GM23338 (cell line): ENCODE results near the gene FGF19. TPM values are rescaled to one million over a fixed set of nuclear protein-coding genes. Genes with fewer than 3 reads are reported as not detected.

Experiments used
- ATAC-seq: fragments of 200-7000 bp; cut with Tn5 transposase; 3 replicates; pipeline ENCODE4 v1.9.1; 2020
- DNase-seq: peaks from one replicate; pipeline ENCODE4 v3.0.0-alpha.2; 2015; ENCODE audit warnings: low spot score
- H2AFZ ChIP-seq: fragments of 200-600 bp; sonication (generic); 2 replicates; pipeline ENCODE4 v1.8.0; 2016; ENCODE audit warnings: antibody characterized with exemption, mild to moderate bottlenecking, moderate library complexity
- H3F3A ChIP-seq: fragments of 200-600 bp; sonication (generic); replicated peaks from 2 replicates; pipeline ENCODE4 v1.8.0; 2017; ENCODE audit warnings: antibody characterized with exemption, mixed run types, low read depth
- H3K27ac ChIP-seq: fragments of 200-600 bp; sonication (generic); 2 replicates; pipeline ENCODE4 v1.6.1; 2016; ENCODE audit warnings: low read depth
- H3K27me3 ChIP-seq: fragments of 200-600 bp; sonication (generic); 2 replicates; pipeline ENCODE4 v1.8.0; 2016; ENCODE audit warnings: mild to moderate bottlenecking, mixed run types, moderate library complexity; ENCODE audit not compliant: insufficient read depth
- H3K36me3 ChIP-seq: fragments of 200-600 bp; sonication (generic); 2 replicates; pipeline ENCODE4 v1.8.0; 2016; ENCODE audit warnings: mild to moderate bottlenecking; ENCODE audit not compliant: insufficient read depth
- H3K4me1 ChIP-seq: fragments of 200-600 bp; sonication (generic); 2 replicates; pipeline ENCODE4 v1.8.0; 2016; ENCODE audit warnings: mild to moderate bottlenecking, moderate library complexity; ENCODE audit not compliant: insufficient read depth
- H3K4me2 ChIP-seq: fragments of 200-600 bp; sonication (generic); 2 replicates; pipeline ENCODE4 v1.7.1; 2017; ENCODE audit warnings: mixed run types
- H3K4me3 ChIP-seq: fragments of 200-600 bp; sonication (generic); 2 replicates; pipeline ENCODE4 v1.6.1; 2016; ENCODE audit warnings: mixed run types
- H3K79me2 ChIP-seq: fragments of 200-600 bp; sonication (generic); replicated peaks from 2 replicates; pipeline ENCODE4 v1.8.0; 2017; ENCODE audit warnings: mild to moderate bottlenecking; ENCODE audit not compliant: insufficient read depth
- H3K9me2 ChIP-seq: fragments of 200-600 bp; sonication (generic); 2 replicates; pipeline ENCODE4 v1.8.0; 2017; ENCODE audit not compliant: insufficient read depth
- H4K20me1 ChIP-seq: fragments of 200-600 bp; sonication (generic); replicated peaks from 2 replicates; pipeline ENCODE4 v1.8.0; 2017; ENCODE audit warnings: mild to moderate bottlenecking; ENCODE audit not compliant: insufficient read depth
- H3K27ac Mint-ChIP-seq: 2 replicates; pipeline ENCODE4 v1.8.0; 2020; ENCODE audit warnings: inconsistent platforms, mild to moderate bottlenecking, moderate library complexity, mixed read lengths
- H3K27me3 Mint-ChIP-seq: 3 replicates; pipeline ENCODE4 v1.8.0; 2022; ENCODE audit warnings: low read depth, mild to moderate bottlenecking, moderate library complexity, mixed read lengths, inconsistent platforms; ENCODE audit not compliant: insufficient read depth, poor library complexity
- H3K36me3 Mint-ChIP-seq: 3 replicates; pipeline ENCODE4 v1.8.0; 2021; ENCODE audit warnings: low read depth, mild to moderate bottlenecking, inconsistent platforms, moderate library complexity, mixed read lengths
- H3K4me1 Mint-ChIP-seq: 3 replicates; pipeline ENCODE4 v1.8.0; 2020; ENCODE audit warnings: mild to moderate bottlenecking, inconsistent platforms, mixed read lengths
- H3K4me3 Mint-ChIP-seq: 3 replicates; pipeline ENCODE4 v1.8.0; 2021; ENCODE audit warnings: moderate library complexity, mild to moderate bottlenecking, inconsistent platforms, mixed read lengths
- H3K9me3 Mint-ChIP-seq: 3 replicates; pipeline ENCODE4 v1.8.0; 2020; ENCODE audit warnings: moderate library complexity, mild to moderate bottlenecking, inconsistent platforms, mixed read lengths
- CREB1 ChIP-seq: fragments of 250-450 bp; sonication (Bioruptor Pico); IDR thresholded peaks from 2 replicates; pipeline ENCODE4 v1.5.0; 2020; ENCODE audit warnings: low read depth, mild to moderate bottlenecking, moderate library complexity
- EZH2 ChIP-seq: fragments of 200-600 bp; sonication (generic); IDR thresholded peaks from one replicate; pipeline ENCODE4 v1.8.0; 2017; ENCODE audit warnings: antibody characterized with exemption, mild to moderate bottlenecking, low read depth; ENCODE audit not compliant: unreplicated experiment
- EZH2phosphoT487 ChIP-seq: fragments of 200-600 bp; sonication (generic); IDR thresholded peaks from one replicate; pipeline ENCODE4 v1.8.1; 2018; ENCODE audit warnings: antibody characterized with exemption; ENCODE audit not compliant: unreplicated experiment
- JUNB ChIP-seq: IDR thresholded peaks from one replicate; pipeline ENCODE4 v1.6.1; 2016; ENCODE audit warnings: antibody characterized with exemption; ENCODE audit not compliant: unreplicated experiment
- NANOG ChIP-seq: IDR thresholded peaks from 2 replicates; pipeline ENCODE4 v1.6.1; 2016; ENCODE audit warnings: antibody characterized with exemption, borderline replicate concordance
- POLR2AphosphoS5 ChIP-seq: IDR thresholded peaks from 2 replicates; pipeline ENCODE4 v1.6.1; 2016; ENCODE audit warnings: antibody characterized with exemption, low read depth
- STAT1 ChIP-seq: IDR thresholded peaks from one replicate; pipeline ENCODE4 v1.6.1; 2016; ENCODE audit warnings: antibody characterized with exemption; ENCODE audit not compliant: unreplicated experiment
- ZNF114 ChIP-seq: fragments of 250-450 bp; sonication (Bioruptor Pico); IDR thresholded peaks from 2 replicates; pipeline ENCODE4 v1.5.0; 2020; ENCODE audit warnings: mild to moderate bottlenecking, moderate library complexity
- ZNF331 ChIP-seq: fragments of 250-450 bp; sonication (Bioruptor Pico); IDR thresholded peaks from 2 replicates; pipeline ENCODE4 v1.5.0; 2020; ENCODE audit warnings: low read depth, mild to moderate bottlenecking, moderate library complexity
- polyA plus RNA-seq: library from polyadenylated mRNA; unstranded; fragments of >200 nt; fragmentation: Nextera tagmentation; extraction: Ambion mirVana; gene quantifications from 2 replicates; pipeline ENCODE4 v1.2.1, GENCODE V29; 2016
- total RNA-seq: library from RNA; depleted of rRNA; stranded (reverse); fragments of >200 nt; shearing (Covaris generic); gene quantifications from 2 replicates; pipeline ENCODE4 v1.2.3, GENCODE V29; 2014
- TF ChIP-seq, protein P1 (sequence below): fragments of 250-450 bp; sonication (Bioruptor Pico); IDR thresholded peaks from 2 replicates; pipeline ENCODE4 v1.5.0; 2020; ENCODE audit warnings: mild to moderate bottlenecking, moderate library complexity
- TF ChIP-seq, protein P2 (sequence below): IDR thresholded peaks from 2 replicates; pipeline ENCODE4 v1.6.1; 2016; ENCODE audit warnings: antibody characterized with exemption
- TF ChIP-seq, protein P3 (sequence below): IDR thresholded peaks from one replicate; pipeline ENCODE4 v1.6.1; 2018; ENCODE audit warnings: antibody characterized with exemption; ENCODE audit not compliant: unreplicated experiment
- TF ChIP-seq, protein P4 (sequence below), 2 experiments: fragments of 200-600 bp in 1 of 2; sonication (generic) in 1 of 2; conservative IDR thresholded peaks; 2 replicates each; pipeline versions ENCODE4 v1.5.1 to v1.6.1; 2016 to 2017; ENCODE audit warnings: antibody characterized with exemption in 2 of 2, low read depth in 2 of 2, mild to moderate bottlenecking in 2 of 2, moderate library complexity in 1 of 2

FGF19 gene
- total and polyA plus RNA-seq, 2 experiments from 2014 or later: 21.7 to 36.1 TPM

DNA sequence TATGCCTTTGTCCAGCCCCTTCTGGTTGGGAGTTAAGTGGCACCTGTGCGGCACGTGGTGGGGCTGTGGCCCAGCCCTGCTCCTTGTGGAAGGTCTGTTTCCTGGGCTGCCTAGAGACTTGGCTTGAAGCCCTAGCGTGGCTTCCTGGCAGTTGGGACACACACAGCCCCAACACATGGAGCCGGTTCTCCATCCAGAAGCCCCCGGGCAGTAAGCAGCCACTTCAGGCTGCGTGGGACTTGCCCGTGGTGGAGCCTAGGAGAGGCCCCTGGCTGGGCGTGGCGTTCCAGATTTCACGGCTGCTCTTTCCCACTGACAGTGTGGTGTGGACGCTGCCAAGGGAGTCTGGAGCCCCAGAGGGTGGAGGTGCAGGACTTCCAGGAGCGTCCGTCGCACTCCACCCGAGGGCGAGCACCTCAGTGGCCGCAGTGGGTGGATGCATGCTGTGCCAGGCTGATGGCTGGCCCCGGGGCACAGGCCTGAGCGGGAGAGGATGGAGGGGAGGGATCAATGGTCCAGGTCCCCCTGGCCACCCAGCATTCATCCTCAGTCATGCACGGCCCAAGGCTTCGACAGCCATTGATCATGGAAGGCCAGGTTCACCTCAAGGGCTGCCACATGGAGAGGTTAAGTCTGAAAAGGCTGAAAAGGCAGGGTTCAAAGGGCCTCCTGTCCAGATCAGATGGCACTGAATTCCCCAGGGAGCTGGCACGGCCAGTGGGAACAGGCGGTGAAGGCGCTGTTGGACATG, 53.6 kb downstream of the FGF19 start:
- Mint-ChIP-seq H3K36me3 (peaks cover 76% of the 10 kb centered on the region), H3K9me3 (no peaks in the 10 kb centered on the region; the same call in 2 of the 3 replicates), H3K27me3 (peaks cover 15% of the 10 kb centered on the region), H3K4me3 (no peak overlapping the region), H3K4me1 (peaks cover 6% of the 10 kb centered on the region), H3K27ac (no peak overlapping the region)
- peaks cover 5% of the 10 kb centered on the region for H4K20me1 ChIP-seq
- 0 out of 2 replicates have a peak, but pooled peaks cover 3% of the 10 kb centered on the region for H3K79me2 ChIP-seq
- 0 out of 2 replicates have a peak, but pooled peaks cover 4% of the 10 kb centered on the region for H3F3A ChIP-seq
- DNase-seq: no peak
- TF ChIP-seq ZNF114 (no peak), JUNB (no peak), POLR2AphosphoS5 (no peak), EZH2phosphoT487 (no peak), EZH2 (no peak), CREB1 (CRISPR knock-in tag) (no peak), ZNF331 (CRISPR knock-in tag) (no peak), STAT1 (no peak), NANOG (no peak)
- TF ChIP-seq, protein P1, sequence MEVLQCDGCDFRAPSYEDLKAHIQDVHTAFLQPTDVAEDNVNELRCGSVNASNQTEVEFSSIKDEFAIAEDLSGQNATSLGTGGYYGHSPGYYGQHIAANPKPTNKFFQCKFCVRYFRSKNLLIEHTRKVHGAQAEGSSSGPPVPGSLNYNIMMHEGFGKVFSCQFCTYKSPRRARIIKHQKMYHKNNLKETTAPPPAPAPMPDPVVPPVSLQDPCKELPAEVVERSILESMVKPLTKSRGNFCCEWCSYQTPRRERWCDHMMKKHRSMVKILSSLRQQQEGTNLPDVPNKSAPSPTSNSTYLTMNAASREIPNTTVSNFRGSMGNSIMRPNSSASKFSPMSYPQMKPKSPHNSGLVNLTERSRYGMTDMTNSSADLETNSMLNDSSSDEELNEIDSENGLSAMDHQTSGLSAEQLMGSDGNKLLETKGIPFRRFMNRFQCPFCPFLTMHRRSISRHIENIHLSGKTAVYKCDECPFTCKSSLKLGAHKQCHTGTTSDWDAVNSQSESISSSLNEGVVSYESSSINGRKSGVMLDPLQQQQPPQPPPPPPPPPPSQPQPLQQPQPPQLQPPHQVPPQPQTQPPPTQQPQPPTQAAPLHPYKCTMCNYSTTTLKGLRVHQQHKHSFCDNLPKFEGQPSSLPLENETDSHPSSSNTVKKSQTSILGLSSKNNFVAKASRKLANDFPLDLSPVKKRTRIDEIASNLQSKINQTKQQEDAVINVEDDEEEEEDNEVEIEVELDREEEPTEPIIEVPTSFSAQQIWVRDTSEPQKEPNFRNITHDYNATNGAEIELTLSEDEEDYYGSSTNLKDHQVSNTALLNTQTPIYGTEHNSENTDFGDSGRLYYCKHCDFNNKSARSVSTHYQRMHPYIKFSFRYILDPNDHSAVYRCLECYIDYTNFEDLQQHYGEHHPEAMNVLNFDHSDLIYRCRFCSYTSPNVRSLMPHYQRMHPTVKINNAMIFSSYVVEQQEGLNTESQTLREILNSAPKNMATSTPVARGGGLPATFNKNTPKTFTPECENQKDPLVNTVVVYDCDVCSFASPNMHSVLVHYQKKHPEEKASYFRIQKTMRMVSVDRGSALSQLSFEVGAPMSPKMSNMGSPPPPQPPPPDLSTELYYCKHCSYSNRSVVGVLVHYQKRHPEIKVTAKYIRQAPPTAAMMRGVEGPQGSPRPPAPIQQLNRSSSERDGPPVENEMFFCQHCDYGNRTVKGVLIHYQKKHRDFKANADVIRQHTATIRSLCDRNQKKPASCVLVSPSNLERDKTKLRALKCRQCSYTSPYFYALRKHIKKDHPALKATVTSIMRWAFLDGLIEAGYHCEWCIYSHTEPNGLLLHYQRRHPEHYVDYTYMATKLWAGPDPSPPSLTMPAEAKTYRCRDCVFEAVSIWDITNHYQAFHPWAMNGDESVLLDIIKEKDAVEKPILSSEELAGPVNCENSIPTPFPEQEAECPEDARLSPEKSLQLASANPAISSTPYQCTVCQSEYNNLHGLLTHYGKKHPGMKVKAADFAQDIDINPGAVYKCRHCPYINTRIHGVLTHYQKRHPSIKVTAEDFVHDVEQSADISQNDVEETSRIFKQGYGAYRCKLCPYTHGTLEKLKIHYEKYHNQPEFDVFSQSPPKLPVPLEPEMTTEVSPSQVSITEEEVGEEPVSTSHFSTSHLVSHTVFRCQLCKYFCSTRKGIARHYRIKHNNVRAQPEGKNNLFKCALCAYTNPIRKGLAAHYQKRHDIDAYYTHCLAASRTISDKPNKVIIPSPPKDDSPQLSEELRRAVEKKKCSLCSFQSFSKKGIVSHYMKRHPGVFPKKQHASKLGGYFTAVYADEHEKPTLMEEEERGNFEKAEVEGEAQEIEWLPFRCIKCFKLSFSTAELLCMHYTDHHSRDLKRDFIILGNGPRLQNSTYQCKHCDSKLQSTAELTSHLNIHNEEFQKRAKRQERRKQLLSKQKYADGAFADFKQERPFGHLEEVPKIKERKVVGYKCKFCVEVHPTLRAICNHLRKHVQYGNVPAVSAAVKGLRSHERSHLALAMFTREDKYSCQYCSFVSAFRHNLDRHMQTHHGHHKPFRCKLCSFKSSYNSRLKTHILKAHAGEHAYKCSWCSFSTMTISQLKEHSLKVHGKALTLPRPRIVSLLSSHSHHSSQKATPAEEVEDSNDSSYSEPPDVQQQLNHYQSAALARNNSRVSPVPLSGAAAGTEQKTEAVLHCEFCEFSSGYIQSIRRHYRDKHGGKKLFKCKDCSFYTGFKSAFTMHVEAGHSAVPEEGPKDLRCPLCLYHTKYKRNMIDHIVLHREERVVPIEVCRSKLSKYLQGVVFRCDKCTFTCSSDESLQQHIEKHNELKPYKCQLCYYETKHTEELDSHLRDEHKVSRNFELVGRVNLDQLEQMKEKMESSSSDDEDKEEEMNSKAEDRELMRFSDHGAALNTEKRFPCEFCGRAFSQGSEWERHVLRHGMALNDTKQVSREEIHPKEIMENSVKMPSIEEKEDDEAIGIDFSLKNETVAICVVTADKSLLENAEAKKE: no peak
- TF ChIP-seq, protein P2, sequence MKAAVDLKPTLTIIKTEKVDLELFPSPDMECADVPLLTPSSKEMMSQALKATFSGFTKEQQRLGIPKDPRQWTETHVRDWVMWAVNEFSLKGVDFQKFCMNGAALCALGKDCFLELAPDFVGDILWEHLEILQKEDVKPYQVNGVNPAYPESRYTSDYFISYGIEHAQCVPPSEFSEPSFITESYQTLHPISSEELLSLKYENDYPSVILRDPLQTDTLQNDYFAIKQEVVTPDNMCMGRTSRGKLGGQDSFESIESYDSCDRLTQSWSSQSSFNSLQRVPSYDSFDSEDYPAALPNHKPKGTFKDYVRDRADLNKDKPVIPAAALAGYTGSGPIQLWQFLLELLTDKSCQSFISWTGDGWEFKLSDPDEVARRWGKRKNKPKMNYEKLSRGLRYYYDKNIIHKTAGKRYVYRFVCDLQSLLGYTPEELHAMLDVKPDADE: no peak
- TF ChIP-seq, protein P3, sequence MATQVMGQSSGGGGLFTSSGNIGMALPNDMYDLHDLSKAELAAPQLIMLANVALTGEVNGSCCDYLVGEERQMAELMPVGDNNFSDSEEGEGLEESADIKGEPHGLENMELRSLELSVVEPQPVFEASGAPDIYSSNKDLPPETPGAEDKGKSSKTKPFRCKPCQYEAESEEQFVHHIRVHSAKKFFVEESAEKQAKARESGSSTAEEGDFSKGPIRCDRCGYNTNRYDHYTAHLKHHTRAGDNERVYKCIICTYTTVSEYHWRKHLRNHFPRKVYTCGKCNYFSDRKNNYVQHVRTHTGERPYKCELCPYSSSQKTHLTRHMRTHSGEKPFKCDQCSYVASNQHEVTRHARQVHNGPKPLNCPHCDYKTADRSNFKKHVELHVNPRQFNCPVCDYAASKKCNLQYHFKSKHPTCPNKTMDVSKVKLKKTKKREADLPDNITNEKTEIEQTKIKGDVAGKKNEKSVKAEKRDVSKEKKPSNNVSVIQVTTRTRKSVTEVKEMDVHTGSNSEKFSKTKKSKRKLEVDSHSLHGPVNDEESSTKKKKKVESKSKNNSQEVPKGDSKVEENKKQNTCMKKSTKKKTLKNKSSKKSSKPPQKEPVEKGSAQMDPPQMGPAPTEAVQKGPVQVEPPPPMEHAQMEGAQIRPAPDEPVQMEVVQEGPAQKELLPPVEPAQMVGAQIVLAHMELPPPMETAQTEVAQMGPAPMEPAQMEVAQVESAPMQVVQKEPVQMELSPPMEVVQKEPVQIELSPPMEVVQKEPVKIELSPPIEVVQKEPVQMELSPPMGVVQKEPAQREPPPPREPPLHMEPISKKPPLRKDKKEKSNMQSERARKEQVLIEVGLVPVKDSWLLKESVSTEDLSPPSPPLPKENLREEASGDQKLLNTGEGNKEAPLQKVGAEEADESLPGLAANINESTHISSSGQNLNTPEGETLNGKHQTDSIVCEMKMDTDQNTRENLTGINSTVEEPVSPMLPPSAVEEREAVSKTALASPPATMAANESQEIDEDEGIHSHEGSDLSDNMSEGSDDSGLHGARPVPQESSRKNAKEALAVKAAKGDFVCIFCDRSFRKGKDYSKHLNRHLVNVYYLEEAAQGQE: no peak
- TF ChIP-seq, protein P4, sequence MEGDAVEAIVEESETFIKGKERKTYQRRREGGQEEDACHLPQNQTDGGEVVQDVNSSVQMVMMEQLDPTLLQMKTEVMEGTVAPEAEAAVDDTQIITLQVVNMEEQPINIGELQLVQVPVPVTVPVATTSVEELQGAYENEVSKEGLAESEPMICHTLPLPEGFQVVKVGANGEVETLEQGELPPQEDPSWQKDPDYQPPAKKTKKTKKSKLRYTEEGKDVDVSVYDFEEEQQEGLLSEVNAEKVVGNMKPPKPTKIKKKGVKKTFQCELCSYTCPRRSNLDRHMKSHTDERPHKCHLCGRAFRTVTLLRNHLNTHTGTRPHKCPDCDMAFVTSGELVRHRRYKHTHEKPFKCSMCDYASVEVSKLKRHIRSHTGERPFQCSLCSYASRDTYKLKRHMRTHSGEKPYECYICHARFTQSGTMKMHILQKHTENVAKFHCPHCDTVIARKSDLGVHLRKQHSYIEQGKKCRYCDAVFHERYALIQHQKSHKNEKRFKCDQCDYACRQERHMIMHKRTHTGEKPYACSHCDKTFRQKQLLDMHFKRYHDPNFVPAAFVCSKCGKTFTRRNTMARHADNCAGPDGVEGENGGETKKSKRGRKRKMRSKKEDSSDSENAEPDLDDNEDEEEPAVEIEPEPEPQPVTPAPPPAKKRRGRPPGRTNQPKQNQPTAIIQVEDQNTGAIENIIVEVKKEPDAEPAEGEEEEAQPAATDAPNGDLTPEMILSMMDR (conservative IDR thresholded peaks at IDR 0.05; ENCODE audit: low read depth in 2 of 2): no peak
- H3K27me3 ChIP-seq: no peaks in the 10 kb centered on the region
- no peaks in the 10 kb centered on the region for H3K4me1 ChIP-seq
- no peak overlapping the region for H2AFZ ChIP-seq
- no peaks in the 10 kb centered on the region for H3K9me2 ChIP-seq
- H3K27ac ChIP-seq: no peak overlapping the region
- peaks cover 18% of the 10 kb centered on the region for H3K36me3 ChIP-seq
- ATAC-seq: no peak
- no peak overlapping the region for H3K4me3 ChIP-seq
- no peak overlapping the region for H3K4me2 ChIP-seq
